Limb (tissue), 2 donors: ENCODE results near the gene KCNAB2.

Experiments
- DNase-seq, 2 donors: peaks; one replicate each; pipeline ENCODE4 v3.0.0-alpha.2; 2016; ENCODE audit errors: extremely low spot score in 2 of 2

Gene KCNAB2

DNA sequence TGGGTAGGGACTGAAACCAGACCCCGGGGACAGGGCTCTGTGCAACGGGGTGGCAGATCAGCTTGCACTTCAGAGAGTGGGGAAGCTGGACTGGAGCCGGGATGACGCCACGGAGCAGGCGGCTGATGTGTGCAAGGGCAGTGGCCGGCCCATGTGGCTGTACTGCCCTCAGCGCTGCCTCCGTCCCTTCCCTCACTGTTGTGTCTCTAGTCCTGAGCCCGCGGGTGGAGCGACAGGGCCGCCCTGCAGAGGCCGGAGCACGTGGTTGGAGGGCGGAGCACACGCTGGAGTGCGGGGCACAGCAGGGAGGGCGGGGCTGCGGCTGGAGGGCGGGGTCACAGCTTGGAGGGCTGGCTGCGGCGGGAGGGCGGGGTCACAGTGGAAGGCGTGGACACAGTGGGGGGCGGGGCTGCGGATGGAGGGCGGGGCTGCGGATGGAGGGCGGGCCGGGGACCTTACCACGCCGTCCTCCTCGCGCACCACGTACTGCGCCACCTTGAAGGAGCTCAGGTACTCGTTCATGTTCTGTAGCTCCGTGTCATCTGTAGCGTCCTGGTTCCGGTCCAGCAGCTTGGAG lies 82.0 kb downstream of the KCNAB2 start:
- DNase-seq = peak; percentile 58 to 82

DNA sequence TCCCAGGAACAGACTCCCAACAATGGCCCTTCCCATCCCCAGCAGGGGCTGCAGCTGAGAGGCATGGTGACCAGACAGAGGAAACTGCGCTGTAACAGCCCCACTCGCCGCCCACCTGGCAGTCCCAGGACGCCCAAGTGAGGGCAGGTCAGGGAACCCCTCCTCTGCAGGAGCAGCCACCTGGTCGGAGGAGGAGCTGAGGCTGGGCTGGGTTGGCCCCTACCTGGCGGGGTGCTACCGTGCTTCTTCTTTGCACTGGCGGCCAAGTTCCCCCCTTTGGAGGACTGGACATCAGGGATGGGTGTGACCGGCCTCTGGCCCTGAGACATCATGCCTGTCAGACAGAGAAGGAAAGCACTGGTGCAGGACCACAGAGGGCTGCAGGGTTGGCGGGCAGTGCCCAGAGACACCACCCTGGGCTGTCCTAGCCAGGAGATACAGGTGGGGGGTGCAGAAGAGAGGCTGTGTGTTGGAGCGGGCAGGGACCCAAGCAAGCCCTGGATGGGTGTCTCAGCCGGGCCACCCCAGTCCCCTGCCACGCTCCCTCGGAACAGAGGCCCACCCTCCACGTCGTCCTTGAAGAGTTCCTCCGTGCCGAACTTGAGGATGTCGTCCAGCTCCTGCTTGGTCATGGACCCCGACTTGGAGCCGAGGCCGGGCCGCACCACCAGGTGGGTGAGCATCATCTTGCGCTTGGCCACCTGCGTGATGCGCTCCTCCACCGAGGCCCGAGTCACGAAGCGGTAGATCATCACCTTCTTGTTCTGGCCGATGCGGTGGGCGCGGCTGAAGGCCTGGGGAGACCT lies 82.8 kb downstream of the KCNAB2 start:
- no peak for DNase-seq

DNA sequence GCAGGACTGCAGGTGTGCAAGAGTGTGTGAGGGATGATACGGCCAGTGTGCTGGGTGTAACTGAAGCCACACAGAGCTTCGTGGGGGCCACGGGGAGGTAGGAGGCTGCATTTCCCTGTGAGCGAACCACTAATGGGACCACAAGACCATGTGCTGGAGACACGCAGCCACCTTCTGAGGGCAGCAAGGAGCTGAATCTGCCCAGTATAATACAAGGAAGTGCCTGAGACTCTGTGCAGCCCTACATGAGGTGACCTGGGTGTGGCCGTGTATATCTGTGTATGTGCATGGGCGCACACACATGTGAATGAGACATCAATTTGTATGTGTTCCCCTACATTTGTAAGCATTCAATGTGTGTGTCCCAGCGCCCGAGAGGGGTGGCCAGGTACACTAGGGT lies 83.6 kb downstream of the KCNAB2 start:
- no peak for DNase-seq

DNA sequence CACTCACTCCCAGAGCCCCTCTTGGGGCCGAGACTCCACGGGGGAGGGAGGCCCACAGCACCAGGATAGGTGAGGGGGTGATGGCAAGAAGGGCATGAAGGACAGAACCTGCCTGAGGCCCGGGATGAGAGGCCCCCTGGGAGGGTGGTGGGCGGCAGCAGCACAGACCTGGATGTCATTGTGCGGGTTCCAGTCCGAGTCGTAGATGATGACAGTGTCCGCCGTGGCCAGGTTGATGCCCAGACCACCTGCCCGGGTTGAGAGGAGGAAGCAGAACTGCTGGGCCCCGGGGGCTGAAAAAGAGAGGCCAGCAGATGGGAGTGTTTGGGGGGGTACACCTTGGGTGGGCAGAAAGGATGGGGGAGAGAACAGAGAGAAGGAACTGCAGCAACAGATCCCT lies 84.3 kb downstream of the KCNAB2 start:
- DNase-seq = no peak

DNA sequence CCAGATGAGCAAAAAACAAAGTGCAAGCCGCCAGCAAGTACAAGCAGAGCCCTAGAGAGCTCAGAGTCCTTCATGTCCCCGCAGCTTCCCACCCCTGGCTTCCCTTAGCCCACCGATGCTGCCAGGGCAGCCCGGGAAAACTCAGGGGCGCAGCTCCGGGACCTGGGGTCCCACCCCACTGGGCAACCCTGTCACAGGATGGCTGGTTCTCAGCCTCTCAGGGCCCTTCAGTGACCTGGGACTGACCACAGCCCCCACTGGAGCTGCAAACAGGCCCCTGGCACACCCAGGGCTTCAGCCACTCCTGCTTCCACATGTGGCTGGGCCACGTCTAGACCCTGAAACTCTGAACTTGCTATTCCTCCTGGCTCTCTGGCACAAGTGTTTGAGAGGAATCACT lies 84.9 kb downstream of the KCNAB2 start:
- no peak for DNase-seq

DNA sequence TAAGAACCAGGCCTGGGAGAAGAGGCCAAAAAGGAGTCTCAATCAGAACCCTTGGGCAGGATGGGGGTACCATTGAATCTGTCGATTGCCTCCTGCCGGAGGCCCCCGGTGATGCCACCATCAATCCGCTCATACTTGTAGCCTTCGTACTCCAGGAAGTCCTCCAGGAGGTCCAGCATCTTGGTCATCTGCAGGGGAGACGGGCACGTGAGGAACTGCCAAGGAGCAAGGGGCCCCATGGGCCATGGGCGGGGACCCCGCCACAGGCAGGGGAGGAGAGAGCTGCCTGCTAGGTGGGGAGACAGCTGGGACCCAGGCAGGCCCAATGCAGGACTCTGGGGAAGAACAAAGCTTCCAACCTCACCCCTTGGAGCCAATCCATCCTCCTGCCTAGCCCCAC lies 85.9 kb downstream of the KCNAB2 start:
- DNase-seq = no peak

DNA sequence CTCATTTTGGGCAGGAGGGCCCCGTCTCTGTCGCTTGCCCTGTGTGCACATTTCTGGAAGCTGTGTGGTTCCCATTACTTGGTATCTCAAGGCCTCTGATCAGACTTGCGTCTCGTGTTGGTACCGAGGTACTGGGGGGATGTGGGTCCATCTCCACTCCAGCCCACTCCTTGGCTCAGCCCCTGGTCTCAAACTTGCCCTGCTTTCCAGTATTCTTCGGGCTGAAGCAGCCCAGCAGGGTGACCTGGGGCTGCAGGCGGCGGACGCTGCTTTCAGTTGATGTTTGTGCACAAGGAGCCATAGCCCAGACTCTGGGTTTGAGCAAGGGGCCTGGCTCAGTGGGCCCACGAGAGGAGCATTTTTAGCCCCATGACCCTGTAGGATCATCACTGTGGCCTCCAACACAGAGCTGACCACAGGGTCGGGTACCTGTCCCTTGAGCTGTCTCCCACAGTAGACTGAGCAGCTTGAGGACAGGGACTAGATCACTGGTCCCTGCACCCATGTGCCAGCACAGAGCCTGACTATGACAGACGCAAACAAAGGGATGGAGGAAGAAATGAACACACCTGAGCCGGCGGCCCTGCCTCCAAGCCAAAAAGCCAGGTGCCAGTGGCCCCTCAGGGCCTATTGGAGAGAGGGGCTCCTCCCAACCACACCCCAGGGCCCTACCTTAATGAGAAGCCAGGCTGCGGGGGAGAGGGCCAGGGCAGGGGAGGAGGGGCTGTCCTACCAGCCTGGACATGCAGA lies 87.6 kb downstream of the KCNAB2 start:
- no peak for DNase-seq

DNA sequence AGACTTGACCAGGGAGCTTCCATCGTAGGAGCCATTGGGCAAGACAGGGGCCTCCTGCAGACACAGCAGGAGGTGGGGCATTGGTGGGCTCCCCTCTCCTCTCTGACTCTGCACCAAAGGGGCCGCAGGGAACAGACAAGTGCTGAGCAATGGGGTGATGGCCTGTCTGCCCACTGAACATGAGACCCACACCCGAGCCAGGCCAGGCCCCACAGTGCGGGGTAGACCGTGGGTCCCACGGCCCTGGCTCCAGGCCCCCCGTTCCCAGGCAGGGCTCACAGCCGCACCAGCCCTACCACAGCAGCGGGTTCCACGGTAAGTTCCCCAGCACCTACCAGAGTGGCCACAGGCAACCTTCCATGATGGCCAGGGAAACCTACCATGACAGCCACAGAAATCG lies 88.5 kb downstream of the KCNAB2 start:
- no peak for DNase-seq

DNA sequence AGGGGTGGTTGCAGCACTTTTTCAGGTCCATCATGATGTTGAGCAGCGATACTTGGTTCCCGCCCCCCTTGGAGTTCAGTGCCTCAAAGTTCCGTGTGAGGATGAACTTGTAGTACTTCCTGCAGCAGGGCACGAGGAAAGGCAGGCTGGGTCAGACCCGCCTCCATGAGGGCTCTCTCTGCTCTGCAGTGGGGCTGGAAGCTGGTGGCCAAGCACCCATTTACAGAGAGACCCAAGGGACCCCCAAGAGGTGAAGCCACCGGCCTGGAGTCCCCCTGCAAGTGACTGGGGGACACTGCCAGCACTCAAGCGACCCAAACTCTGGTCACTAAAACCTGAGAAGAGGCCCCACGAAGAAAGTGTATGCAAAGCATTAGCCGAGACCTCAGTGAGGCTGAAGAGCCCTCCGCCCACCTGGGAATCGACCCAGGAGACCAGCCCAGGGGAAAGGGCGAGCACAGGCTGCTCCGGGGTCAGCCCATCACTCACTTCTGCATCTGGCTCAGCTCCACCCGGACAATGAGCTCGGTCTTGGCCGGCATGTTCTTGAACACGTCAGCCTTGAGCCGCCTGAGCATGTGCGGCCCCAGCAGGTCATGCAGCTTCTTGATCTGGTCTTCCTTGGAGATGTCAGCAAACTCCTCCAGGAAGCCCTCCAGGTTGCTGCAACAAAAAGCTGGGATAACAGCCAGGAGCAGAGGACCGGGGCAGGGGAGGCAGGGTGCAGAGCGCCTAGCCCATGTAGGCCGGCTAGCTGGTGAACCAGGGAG lies 89.2 kb downstream of the KCNAB2 start:
- DNase-seq = no peak

DNA sequence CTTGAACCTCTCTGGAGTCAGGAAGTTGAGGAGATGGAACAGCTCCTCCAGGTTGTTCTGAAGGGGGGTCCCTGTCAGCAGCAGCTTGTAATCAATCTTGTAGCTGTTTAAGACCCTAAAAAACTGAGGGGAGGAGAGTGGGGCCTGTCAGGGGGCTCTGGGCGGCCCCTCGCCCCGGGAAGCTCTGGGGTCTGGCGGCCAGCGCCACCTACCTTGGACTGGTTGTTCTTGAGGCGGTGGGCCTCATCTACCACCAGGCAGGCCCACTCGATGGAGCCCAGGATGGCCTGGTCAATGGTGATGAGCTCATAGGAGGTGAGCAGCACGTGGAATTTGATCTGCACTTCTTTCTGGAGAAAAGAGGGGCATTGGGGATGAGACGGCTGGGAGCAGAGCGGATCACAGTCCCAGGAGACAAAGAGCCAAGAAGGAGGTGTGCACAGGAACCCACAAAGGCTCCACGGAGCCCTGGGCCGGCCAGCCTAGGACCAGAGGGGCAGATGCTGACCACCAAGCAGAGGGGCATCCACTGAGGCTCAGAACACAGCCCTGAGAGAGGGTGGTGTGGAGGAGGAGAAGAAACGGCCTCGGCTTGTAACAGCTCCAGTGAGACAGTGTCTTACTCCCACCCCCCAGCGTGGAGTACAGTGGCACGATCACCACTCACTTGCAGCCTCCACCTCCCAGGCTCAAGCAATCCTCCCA lies 91.0 kb downstream of the KCNAB2 start:
- no peak for DNase-seq

DNA sequence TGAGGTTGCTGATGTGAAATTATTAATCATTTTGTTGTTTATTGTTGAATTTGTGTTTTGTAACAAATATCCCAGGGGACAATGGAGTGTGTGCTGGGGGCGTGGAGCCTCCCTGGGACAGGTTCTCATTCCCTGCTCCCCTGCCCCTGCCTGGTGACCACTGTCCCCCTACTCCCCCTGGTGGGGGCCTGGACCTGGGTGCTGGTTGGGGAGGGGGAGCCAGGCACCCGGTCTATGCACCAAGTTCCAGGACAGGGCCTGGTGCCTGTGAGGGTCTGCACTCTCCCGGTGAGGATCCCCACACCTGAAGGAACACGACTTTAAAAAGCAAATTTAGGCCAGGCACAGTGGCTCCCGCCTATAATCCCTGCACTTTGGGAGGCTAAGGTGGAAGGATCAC lies 92.1 kb downstream of the KCNAB2 start:
- DNase-seq = no peak

DNA sequence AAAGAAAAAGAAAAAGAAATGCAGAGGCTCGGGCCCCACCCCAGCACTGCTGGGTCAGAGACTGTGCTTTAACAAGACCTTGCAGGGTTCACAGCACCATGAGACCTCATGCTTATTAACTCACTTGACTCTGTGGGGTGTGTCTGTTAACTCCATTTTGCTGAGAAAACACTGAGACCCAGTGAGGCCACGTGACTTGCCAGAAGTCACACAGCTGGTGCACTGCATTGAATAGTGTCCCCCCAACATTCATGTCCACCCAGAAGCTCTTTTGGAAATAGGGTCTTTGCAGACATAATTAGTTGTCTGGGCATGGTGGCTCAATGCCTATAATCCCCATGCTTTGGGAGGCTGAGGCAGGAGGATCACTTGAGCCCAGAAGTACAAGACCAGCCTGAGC lies 94.7 kb downstream of the KCNAB2 start:
- DNase-seq = no peak

DNA sequence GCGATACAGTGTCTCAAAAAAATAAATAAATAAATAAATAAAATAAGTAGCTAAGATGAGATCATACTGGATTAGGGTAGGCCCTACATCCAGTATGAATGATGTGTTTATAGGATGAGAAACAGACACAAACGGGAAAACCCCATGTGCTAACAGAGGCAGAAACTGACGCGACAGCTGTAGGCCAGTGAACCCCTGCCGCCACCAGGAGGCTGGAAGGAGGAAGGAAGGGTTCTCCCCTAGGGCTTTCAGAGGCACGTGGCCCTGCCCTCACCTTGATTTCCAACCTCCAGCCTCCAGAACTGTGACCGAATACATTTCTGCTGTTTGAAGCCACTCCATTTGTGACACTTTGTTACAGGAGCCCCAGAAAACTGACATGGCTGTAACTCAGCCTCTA lies 95.9 kb downstream of the KCNAB2 start:
- no peak for DNase-seq

DNA sequence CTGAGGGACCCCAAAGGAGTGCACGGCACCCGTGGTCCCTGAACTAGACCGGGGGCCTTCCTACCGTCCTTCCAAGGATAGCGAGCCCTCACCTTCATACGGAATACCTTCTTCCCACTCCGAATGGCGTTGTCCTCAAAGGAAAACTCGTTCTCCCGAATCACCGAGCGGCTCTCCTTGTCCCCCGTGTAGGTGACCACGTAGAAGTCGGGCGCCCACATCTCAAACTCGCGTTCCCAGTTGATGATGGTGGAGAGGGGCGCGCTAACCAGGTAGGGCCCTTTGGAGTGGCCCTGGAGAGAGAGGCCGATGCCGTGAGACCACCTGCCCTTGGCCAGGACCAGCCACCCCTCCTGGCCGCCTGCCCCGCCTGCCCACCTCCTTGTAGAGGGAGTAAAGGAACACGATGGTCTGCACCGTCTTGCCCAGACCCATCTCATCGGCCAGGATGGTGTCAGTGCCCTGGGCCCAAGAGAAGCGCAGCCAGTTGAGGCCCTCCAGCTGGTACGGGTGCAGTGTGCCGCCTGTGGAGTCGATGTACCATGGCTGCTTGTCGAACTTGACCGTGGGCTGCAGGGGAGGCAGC lies 96.4 kb downstream of the KCNAB2 start:
- DNase-seq = no peak

DNA sequence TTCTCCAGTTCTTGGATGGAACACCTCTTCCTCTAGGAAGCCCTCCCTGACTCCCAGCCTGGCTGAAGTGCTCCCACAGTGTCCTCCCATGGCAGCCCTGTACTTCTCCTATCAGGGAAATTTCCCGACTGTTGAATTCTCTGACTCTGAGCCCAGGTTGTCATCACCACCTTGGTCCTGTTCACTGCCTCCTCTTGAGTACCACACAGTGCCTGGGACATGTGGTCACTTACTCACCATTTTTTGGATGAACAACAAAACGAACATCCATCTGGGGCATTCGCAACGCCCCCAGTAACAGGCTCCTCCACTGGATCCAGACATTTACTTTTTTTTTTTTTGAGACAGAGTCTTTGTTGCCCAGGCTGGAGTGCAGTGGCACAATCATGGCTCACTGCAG lies 97.0 kb downstream of the KCNAB2 start:
- no peak for DNase-seq

DNA sequence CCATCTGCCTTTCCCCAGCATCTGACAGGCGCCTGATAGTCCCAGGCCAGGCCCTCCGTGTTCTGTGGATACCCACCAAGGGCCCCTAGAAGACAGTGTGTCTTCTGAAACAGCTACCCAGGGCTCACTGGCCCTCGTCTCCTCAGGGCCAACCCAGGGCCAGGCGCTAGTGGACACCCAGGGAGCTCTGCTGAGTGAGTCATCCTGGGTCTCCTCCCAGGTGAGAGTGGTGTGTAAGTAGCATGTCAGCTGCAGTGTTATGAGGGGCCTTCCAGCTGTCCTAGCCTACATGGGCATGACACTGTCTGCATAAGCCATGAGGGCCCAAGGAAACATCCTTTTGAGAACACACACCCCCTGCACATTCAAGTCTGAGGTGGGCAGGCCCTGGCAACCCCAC lies 97.7 kb downstream of the KCNAB2 start:
- DNase-seq = no peak

DNA sequence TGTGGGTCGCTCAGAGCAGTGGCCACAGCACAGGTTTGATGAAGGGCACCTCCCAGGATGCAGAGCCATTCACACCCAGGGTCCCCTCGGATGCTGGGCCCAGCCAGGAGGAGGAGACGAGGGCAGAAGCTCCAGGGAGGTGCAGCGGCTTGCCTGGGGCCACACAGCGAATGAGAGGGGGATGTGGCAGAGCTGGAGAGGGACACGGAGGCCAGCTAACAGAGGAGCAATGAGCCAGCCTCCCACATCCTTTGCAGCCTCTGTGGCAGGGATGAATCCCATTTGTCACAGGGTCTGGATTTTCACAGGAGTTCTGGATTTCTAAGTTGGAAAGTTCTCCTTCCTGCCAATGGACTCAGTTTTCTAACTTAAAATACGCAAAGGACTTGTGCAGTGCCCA lies 98.5 kb downstream of the KCNAB2 start:
- DNase-seq = no peak

DNA sequence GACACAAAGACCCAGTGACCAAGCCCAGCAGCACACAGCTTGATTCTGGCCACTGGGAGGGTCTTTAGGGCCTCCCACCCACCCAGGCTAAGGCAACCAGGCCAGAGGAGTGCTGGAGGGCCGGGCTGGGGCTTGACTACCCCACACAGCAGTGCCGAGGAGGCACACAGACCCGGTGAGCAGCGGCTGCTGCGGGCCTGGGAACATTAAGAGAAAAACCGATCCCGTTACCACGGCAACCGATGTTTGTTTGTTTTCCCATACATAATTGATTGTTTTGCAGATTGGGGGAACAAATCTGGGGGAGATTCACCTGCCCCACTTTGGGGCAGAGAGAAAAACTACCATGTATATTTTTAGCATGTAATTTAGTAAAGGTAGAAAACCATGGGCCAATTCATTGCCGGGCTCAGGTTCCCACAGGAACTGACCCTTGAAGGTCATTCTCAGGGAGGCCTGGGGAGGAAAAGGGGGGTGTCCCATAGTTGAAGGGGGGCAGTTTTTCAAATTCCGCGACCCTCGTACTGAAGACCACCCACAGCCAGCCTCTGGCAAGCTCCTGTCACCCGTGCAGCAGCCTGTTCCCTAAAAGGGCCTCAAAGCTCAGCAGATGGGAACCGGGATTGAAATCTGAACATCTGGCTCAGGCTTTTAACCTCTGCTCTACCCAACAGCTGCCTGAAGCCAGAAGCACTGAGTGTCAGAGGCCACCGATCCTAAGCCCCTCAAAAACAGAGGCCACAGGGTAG lies 99.1 kb downstream of the KCNAB2 start:
- peak; percentile 34 to 57 for DNase-seq

DNA sequence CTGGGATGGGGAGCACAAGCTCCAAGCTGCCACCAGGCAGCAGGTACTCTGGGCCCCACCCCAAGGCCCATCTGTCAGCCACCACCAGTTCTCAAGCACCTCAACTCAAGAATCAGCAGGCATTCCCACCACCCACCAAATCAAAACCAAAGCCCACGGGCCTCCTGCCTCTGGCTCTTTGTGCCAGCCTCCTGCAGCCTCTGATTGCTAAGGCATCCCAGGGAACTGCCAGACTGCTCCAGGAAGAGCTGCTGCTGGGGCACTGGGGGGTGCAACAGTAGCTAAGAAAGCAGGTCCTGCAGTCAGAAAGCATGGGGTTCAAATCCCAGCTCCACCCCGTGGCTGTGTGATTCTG lies 99.7 kb downstream of the KCNAB2 start:
- DNase-seq = no peak

DNA sequence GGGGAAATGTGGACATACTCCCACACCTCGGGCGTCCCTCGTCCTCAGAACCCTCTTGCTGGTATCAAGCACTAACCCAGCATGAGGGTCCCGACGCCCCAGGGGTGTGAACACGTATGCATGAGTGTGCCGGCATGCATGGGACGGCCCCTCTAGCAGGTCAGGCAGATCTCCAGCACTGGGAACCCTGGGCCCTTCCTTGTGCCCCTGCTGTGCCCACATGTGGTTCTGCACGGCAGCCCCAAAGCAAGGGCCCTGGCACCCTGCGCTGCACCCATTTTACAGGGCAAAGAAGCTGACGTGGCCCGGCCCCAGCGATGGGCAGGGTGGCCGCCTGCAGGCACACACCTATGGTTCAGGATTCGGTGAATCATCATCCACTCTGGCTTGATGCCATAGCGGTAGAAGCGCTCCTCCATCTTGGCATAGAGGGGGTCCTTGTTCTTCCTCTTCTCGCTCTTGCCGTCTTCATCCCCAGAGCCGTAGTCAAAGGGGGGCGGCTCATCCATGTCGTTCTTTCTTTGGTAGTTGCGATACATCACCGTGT lies 100.2 kb downstream of the KCNAB2 start:
- no peak for DNase-seq
